ENCODE data around the gene SUPT3H. TPM values are rescaled to one million over a fixed set of nuclear protein-coding genes. Genes with fewer than 3 reads are reported as not detected.

Gene SUPT3H
- total RNA-seq, 1 experiment from 2014 or later, result 3.6 TPM

DNA sequence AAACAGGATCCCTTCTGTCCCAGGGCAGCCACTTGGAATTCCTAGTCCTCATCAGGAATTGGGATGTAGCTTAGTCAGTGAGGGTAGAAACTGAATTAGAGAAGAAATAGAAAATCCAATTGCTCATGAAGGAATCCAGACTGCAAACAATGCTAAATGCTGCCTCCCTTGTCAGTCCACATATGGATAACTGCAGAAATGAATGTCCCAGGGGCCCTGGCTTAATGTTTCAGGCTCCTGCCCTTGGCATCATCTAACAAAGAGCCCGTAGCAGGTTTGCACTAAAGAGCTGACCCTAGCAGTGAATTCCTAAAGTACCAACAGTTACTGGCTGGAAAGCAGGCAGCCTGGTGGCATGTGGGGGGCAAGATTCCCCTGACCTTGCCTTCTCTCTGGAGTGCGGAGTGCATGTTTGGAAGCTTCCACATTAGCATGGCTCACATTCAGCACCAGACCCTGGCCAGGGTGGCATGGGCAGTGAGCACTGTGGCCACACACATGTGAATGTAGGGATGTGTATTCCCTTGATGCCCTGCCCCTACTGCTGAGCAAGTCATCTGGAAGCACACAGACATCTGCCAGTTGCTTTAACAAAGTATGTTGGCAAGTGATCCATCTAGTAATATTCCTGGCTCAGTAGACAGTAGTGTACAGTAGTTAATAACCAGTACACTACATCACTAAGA is 595.7 kb downstream of the SUPT3H start:
- H3K27ac ChIP-seq (ENCODE audit: low read length), result no peak overlapping the region
- intact Hi-C loops (cut with micrococcal nuclease), result no loop called here
- no peak overlapping the region for H3K4me2 ChIP-seq (ENCODE audit: low read length)
- DNase-seq (no peak), ATAC-seq (no peak)
- H3K36me3 ChIP-seq (ENCODE audit: low read depth, low read length), result no peaks in the 10 kb centered on the region
- no peak overlapping the region for H3K9ac ChIP-seq (ENCODE audit: low read length)
- H2AFZ ChIP-seq (ENCODE audit: low read length), result no peak overlapping the region
- POLR2A ChIA-PET (ENCODE audit: unreplicated experiment), result no interaction called here
- H3F3A ChIP-seq (ENCODE audit: low read length, unreplicated experiment), result no peaks in the 10 kb centered on the region
- H3K4me1 ChIP-seq (ENCODE audit: insufficient read depth, low read length), result no peaks in the 10 kb centered on the region
- BruUV-seq (replicated peaks), result no TSS peak
- 0 out of 2 replicates have a peak, but pooled peaks cover 9% of the 10 kb centered on the region for H3K27me3 ChIP-seq (ENCODE audit: low read length)
- no peaks in the 10 kb centered on the region for H3K9me2 ChIP-seq (replicated peaks; ENCODE audit: low read length)
- TF ChIP-seq EZH2phosphoT487 (IDR thresholded peaks at IDR 0.05; ENCODE audit: borderline replicate concordance, low read length) (no peak), EZH2 (IDR thresholded peaks at IDR 0.05; ENCODE audit: low read length, unreplicated experiment) (no peak)
- TF ChIP-seq, protein P1, sequence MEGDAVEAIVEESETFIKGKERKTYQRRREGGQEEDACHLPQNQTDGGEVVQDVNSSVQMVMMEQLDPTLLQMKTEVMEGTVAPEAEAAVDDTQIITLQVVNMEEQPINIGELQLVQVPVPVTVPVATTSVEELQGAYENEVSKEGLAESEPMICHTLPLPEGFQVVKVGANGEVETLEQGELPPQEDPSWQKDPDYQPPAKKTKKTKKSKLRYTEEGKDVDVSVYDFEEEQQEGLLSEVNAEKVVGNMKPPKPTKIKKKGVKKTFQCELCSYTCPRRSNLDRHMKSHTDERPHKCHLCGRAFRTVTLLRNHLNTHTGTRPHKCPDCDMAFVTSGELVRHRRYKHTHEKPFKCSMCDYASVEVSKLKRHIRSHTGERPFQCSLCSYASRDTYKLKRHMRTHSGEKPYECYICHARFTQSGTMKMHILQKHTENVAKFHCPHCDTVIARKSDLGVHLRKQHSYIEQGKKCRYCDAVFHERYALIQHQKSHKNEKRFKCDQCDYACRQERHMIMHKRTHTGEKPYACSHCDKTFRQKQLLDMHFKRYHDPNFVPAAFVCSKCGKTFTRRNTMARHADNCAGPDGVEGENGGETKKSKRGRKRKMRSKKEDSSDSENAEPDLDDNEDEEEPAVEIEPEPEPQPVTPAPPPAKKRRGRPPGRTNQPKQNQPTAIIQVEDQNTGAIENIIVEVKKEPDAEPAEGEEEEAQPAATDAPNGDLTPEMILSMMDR (conservative IDR thresholded peaks at IDR 0.05; ENCODE audit: low read depth, low read length), result no peak
- H3K9me3 ChIP-seq (ENCODE audit: low read length), result no peaks in the 10 kb centered on the region
- no peaks in the 10 kb centered on the region for H4K20me1 ChIP-seq (ENCODE audit: low read length)
- no peaks in the 10 kb centered on the region for H3K79me2 ChIP-seq (ENCODE audit: low read length)
- CTCF ChIA-PET, result no interaction called here
- H3K4me3 ChIP-seq (ENCODE audit: low read length), result no peak overlapping the region

DNA sequence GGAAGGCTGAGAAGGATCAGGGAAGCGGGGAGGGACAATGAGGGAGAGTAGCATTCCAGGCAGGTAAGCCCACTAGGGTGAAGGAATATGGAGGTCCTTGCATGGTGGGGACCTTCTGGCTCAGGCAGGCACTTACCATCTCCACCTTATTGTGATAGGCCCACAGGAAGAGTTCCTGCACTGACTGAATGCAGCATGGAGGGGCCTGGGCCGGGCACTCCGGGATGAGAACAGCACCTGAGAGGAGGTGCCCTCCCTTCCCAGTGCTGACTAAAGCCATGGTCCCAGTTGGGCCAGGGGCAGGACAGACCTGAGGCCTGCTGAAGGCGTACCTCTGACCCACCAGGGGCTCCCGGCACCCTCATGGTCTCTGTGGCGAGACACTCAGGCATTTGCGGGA is 597.6 kb downstream of the SUPT3H start:
- no TSS peak for BruUV-seq (replicated peaks)

More for the DNA sequence above, 597.6 kb downstream of the SUPT3H start:
- no peaks in the 10 kb centered on the region for H3F3A ChIP-seq (ENCODE audit: low read length, unreplicated experiment)
- no peaks in the 10 kb centered on the region for H4K20me1 ChIP-seq (ENCODE audit: low read length)
- no peak overlapping the region for H3K4me2 ChIP-seq (ENCODE audit: low read length)
- H3K36me3 ChIP-seq (ENCODE audit: low read depth, low read length), result no peaks in the 10 kb centered on the region
- TF ChIP-seq EZH2phosphoT487 (IDR thresholded peaks at IDR 0.05; ENCODE audit: borderline replicate concordance, low read length), result no peak
- TF ChIP-seq, protein P1 (conservative IDR thresholded peaks at IDR 0.05; ENCODE audit: low read depth, low read length), result no peak
- no peak for TF ChIP-seq EZH2 (IDR thresholded peaks at IDR 0.05; ENCODE audit: low read length, unreplicated experiment)
- no peaks in the 10 kb centered on the region for H3K4me1 ChIP-seq (ENCODE audit: insufficient read depth, low read length)
- H3K27ac ChIP-seq (ENCODE audit: low read length), result no peak overlapping the region
- ATAC-seq (no peak), DNase-seq (no peak)
- no peak overlapping the region for H2AFZ ChIP-seq (ENCODE audit: low read length)
- CTCF ChIA-PET, result interaction anchor here (0.9 kb wide), 1 partner anchor 1186 kb away, joined by 3 read pairs; no protein-coding TSS in a partner anchor
- no peaks in the 10 kb centered on the region for H3K9me3 ChIP-seq (ENCODE audit: low read length)
- H3K9ac ChIP-seq (ENCODE audit: low read length), result no peak overlapping the region
- intact Hi-C loops (cut with micrococcal nuclease), result no loop called here
- POLR2A ChIA-PET (ENCODE audit: unreplicated experiment), result no interaction called here
- no peaks in the 10 kb centered on the region for H3K9me2 ChIP-seq (replicated peaks; ENCODE audit: low read length)
- no peaks in the 10 kb centered on the region for H3K79me2 ChIP-seq (ENCODE audit: low read length)
- no peak overlapping the region for H3K4me3 ChIP-seq (ENCODE audit: low read length)
- 0 out of 2 replicates have a peak, but pooled peaks cover 15% of the 10 kb centered on the region for H3K27me3 ChIP-seq (ENCODE audit: low read length)

Data from PC-3 (cell line).